ENCODE data around the gene STX16. TPM values are rescaled to one million over a fixed set of nuclear protein-coding genes. Genes with fewer than 3 reads are reported as not detected.

Gene STX16
- total RNA-seq, 1 donor from 2014 or later: 24.7 TPM

- intact Hi-C loops (cut with DNase I): no loop called here
- DNase-seq (ENCODE audit: low spot score in 2 of 2): peak in 1 of 2 donors; percentile 34
These were observed 57.3 kb downstream of the STX16 start for GRCh38 chr20:58708246-58708931.

GRCh38 chr20:58709013-58709702 is 58.1 kb downstream of the STX16 start:
- Histone ChIP-seq H3K27ac (no peak overlapping the region), H3K27me3 (no peaks in the 10 kb centered on the region), H3K4me3 (no peak overlapping the region), H3K4me1 (no peaks in the 10 kb centered on the region), H3K9me3 (no peaks in the 10 kb centered on the region), H3K36me3 (peaks cover 19 to 31% of the 10 kb centered on the region in 2 donors)
- no peak for DNase-seq (ENCODE audit: low spot score in 2 of 2)
- intact Hi-C loops (cut with DNase I): no loop called here
- TF ChIP-seq CTCF (IDR thresholded peaks at IDR 0.05): no peak

More at GRCh38 chr20:58708246-58708931, 57.3 kb downstream of the STX16 start:
- H3K27ac ChIP-seq: no peak overlapping the region
- no peaks in the 10 kb centered on the region for H3K4me1 ChIP-seq
- H3K9me3 ChIP-seq: no peaks in the 10 kb centered on the region
- no peak for TF ChIP-seq CTCF (IDR thresholded peaks at IDR 0.05)
- H3K4me3 ChIP-seq: no peak overlapping the region
- no peaks in the 10 kb centered on the region for H3K27me3 ChIP-seq
- peaks cover 24 to 38% of the 10 kb centered on the region in 2 donors for H3K36me3 ChIP-seq

GRCh38 chr20:58709703-58710039 is 58.6 kb downstream of the STX16 start:
- Histone ChIP-seq H3K9me3 (no peaks in the 10 kb centered on the region), H3K27me3 (no peaks in the 10 kb centered on the region), H3K27ac (no peak overlapping the region), H3K4me1 (no peaks in the 10 kb centered on the region), H3K36me3 (peaks cover 14 to 30% of the 10 kb centered on the region in 2 donors), H3K4me3 (no peak overlapping the region)
- DNase-seq (ENCODE audit: low spot score in 2 of 2): no peak
- intact Hi-C loops (cut with DNase I): no loop called here
- TF ChIP-seq CTCF (IDR thresholded peaks at IDR 0.05): no peak

GRCh38 chr20:58710481-58711265 is 59.6 kb downstream of the STX16 start:
- H3K9me3 ChIP-seq: no peaks in the 10 kb centered on the region
- no peak for TF ChIP-seq CTCF (IDR thresholded peaks at IDR 0.05)
- H3K27ac ChIP-seq: no peak overlapping the region
- peaks cover 10 to 29% of the 10 kb centered on the region in 2 donors for H3K36me3 ChIP-seq
- H3K4me1 ChIP-seq: no peaks in the 10 kb centered on the region
- intact Hi-C loops (cut with DNase I): no loop called here
- H3K27me3 ChIP-seq: no peaks in the 10 kb centered on the region
- no peak overlapping the region for H3K4me3 ChIP-seq
- DNase-seq (ENCODE audit: low spot score in 2 of 2): no peak

GRCh38 chr20:58711266-58712051 is 60.4 kb downstream of the STX16 start:
- no peaks in the 10 kb centered on the region for H3K4me1 ChIP-seq
- H3K27me3 ChIP-seq: no peaks in the 10 kb centered on the region
- no peak for TF ChIP-seq CTCF (IDR thresholded peaks at IDR 0.05)
- intact Hi-C loops (cut with DNase I): no loop called here
- peak in 1 of 2 donors; percentile 50 for DNase-seq (ENCODE audit: low spot score in 2 of 2)
- H3K4me3 ChIP-seq: no peak overlapping the region
- peaks cover 17 to 29% of the 10 kb centered on the region in 2 donors for H3K36me3 ChIP-seq
- H3K9me3 ChIP-seq: no peaks in the 10 kb centered on the region
- H3K27ac ChIP-seq: no peak overlapping the region
